Skeletal muscle tissue (tissue), 4 donors: ENCODE results near the gene USP6NL. TPM values are rescaled to one million over a fixed set of nuclear protein-coding genes. Genes with fewer than 3 reads are reported as not detected.

Experiments
- H3K27ac ChIP-seq: one replicate; pipeline ENCODE4 v1.7.0; 2013; ENCODE audit warnings: mild to moderate bottlenecking, low read depth, low read length, inconsistent platforms
- H3K27me3 ChIP-seq, 3 donors: one replicate each; pipeline ENCODE4 v1.7.0; 2013; ENCODE audit warnings: low read length in 3 of 3; ENCODE audit not compliant: control insufficient read depth in 3 of 3, insufficient read depth in 3 of 3
- H3K36me3 ChIP-seq, 3 donors: one replicate each; pipeline ENCODE4 v1.7.0; 2013; ENCODE audit warnings: low read length in 3 of 3; ENCODE audit not compliant: control insufficient read depth in 3 of 3, insufficient read depth in 3 of 3
- H3K4me1 ChIP-seq, 3 donors: one replicate each; pipeline ENCODE4 v1.7.0; 2013; ENCODE audit warnings: low read length in 3 of 3, mild to moderate bottlenecking in 3 of 3; ENCODE audit not compliant: control insufficient read depth in 3 of 3, insufficient read depth in 3 of 3
- H3K4me3 ChIP-seq, 3 donors: one replicate each; pipeline ENCODE4 v1.7.0; 2013; ENCODE audit warnings: low read length in 3 of 3
- H3K9ac ChIP-seq, 3 donors: one replicate each; pipeline ENCODE4 v1.7.0; 2013; ENCODE audit warnings: low read length in 3 of 3, mild to moderate bottlenecking in 3 of 3, moderate library complexity in 2 of 3, low read depth in 1 of 3
- H3K9me3 ChIP-seq, 3 donors: one replicate each; pipeline ENCODE4 v1.7.0; 2013; ENCODE audit warnings: low read length in 3 of 3; ENCODE audit not compliant: control insufficient read depth in 3 of 3
- total RNA-seq: library from RNA; depleted of rRNA; stranded (reverse); fragments of >200 nt; gene quantifications from one replicate; pipeline ENCODE4 v1.2.3, GENCODE V29; 2014
- donor health status: Osteomylitis.

Gene USP6NL
- total RNA-seq, 1 donor from 2014 or later, result 4.7 TPM

DNA sequence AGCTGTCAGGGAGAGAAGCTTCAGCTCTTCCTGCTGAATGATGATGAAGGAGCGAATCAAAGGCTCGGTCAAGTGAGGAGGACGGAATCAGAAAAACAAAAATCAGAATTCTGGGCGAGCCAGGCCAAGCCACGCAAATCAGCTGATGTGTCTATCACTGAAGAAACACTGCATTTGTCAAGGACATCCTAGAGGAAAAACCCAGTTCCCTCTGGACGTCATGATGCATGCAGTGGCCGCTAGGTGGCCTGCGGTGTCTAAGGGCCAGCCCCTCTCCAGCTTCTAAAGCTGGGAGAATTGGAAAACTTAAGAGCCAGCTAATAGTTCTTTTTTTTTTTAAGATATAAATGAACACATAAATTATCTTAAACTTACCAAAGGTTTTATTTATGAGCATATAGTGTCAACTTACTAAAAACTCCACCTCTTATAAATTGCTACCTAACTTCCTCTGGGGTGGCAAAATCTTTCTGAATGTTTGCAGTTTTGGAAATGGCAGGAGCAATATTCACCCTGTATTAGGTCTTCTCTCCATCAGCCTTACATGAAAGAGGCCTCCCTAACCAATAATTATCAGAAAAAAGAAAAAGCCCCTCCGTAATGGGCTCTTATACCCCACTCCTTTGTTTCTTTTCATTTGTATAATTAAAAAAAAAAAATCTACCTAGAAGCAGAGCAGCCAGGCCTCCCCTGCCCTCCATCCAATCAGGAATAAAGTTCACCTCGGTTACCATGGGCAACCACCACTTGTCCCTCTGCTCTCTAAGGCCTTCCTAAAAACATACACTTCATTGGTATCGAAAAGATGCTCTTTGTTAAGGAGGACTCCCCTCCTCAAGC is 186.8 kb downstream of the USP6NL start:
- peaks cover 0 to 12% (median 3%) of the 10 kb centered on the region in 3 donors for H3K9me3 ChIP-seq
- H3K9ac ChIP-seq, result no peak overlapping the region
- H3K27ac ChIP-seq, result no peak overlapping the region
- H3K27me3 ChIP-seq, result no peaks in the 10 kb centered on the region
- H3K36me3 ChIP-seq, result no peaks in the 10 kb centered on the region
- H3K4me3 ChIP-seq, result no peak overlapping the region
- no peaks in the 10 kb centered on the region for H3K4me1 ChIP-seq

DNA sequence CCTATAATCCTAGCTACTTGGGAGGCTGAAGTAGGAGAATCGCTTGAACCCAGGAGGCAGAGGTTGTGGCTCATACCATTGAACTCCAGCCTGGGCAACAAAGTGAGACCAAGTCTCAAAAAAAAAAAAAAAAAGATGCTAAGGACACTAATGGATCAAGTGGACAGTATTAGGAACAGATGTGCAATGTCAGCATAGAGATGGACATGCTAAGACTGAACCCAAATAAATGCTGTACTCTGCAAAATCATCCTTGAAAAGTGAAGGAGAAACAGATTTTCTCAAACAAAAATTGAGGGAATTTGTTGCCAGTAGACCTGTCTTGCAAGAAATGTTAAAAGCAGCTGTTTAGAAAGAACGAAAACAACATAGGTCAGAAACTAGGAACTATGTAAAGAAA is 194.5 kb downstream of the USP6NL start:
- no peak overlapping the region for H3K27ac ChIP-seq
- H3K4me1 ChIP-seq, result no peaks in the 10 kb centered on the region
- H3K9me3 ChIP-seq, result peaks cover 5 to 15% (median 6%) of the 10 kb centered on the region in 3 donors

DNA sequence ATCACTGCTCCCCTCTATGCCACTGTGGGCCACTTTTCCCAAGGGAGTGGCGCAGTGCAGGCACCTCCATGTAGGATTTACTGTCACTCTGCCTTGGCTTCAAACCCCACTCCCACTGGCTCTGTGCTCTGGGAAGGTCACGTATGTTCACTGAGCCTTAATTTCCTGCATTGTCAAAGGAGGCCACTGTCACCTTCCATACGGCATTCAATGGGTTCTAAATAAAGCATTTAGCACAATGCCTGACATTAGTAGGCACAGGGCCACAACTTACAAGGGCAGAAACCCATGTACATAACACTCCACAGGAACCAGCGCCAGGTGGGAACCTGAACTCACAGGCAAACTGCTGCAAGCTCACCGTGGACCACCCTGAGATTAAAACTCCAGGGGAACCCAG is 196.4 kb downstream of the USP6NL start:
- Histone ChIP-seq H3K4me3 (no peak overlapping the region), H3K27ac (no peak overlapping the region), H3K4me1 (no peaks in the 10 kb centered on the region), H3K27me3 (peaks cover 0 to 3% (median 0%) of the 10 kb centered on the region in 3 donors), H3K9me3 (peaks cover 5 to 12% (median 6%) of the 10 kb centered on the region in 3 donors), H3K9ac (no peak overlapping the region), H3K36me3 (no peaks in the 10 kb centered on the region)

More for the DNA sequence above, 194.5 kb downstream of the USP6NL start:
- H3K9ac ChIP-seq, result no peak overlapping the region
- peaks cover 0 to 3% (median 0%) of the 10 kb centered on the region in 3 donors for H3K27me3 ChIP-seq
- no peaks in the 10 kb centered on the region for H3K36me3 ChIP-seq
- H3K4me3 ChIP-seq, result no peak overlapping the region

- Histone ChIP-seq H3K9me3 (peaks cover 5 to 12% (median 6%) of the 10 kb centered on the region in 3 donors), H3K9ac (no peak overlapping the region), H3K4me1 (no peaks in the 10 kb centered on the region), H3K27me3 (peaks cover 0 to 3% (median 0%) of the 10 kb centered on the region in 3 donors), H3K36me3 (no peaks in the 10 kb centered on the region), H3K4me3 (no peak overlapping the region), H3K27ac (no peak overlapping the region)
Measured at GRCh38 chr10:11414314-11415038, 197.0 kb downstream of the USP6NL start.

DNA sequence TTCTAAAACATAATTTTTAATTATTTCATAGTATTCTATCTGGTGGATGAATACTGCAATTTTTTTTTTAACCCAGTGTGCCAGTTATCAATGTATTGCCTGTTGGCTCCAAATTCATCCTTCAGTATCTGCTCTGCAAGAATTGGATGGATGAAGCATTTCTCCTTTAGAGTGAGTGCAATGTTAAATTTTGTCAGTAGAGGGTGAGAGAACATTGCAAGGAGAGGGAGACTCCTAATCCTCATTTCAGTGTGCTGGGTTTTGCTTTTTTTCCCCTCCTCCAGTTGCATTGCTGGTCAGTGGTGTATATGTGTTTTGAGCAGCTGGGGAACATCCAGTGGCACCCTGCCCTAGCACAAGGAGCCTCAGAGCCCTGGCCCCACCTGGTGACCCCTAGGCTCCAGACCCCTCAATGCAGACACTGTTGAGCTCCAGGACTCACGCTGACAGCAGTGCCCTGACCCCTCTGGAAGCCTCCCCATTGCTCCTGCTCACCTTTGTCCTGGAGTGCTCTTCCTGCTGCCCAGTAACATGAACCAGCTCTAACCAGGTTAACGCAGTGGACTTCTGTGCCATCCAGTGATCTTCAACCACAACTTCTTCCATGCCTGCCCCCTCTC is 199.4 kb downstream of the USP6NL start:
- peaks cover 5 to 12% (median 6%) of the 10 kb centered on the region in 3 donors for H3K9me3 ChIP-seq
- no peak overlapping the region for H3K27ac ChIP-seq
- H3K27me3 ChIP-seq, result peaks cover 0 to 3% (median 0%) of the 10 kb centered on the region in 3 donors
- no peak overlapping the region for H3K9ac ChIP-seq
- H3K4me1 ChIP-seq, result no peaks in the 10 kb centered on the region
- H3K4me3 ChIP-seq, result no peak overlapping the region
- H3K36me3 ChIP-seq, result no peaks in the 10 kb centered on the region

GRCh38 chr10:11409357-11409756 is 202.1 kb downstream of the USP6NL start:
- Histone ChIP-seq H3K4me3 (no peak overlapping the region), H3K9me3 (peaks cover 5 to 12% (median 6%) of the 10 kb centered on the region in 3 donors), H3K27me3 (peaks cover 0 to 3% (median 0%) of the 10 kb centered on the region in 3 donors), H3K4me1 (peaks cover 0 to 4% (median 3%) of the 10 kb centered on the region in 3 donors), H3K36me3 (no peaks in the 10 kb centered on the region), H3K9ac (no peak overlapping the region), H3K27ac (no peak overlapping the region)

DNA sequence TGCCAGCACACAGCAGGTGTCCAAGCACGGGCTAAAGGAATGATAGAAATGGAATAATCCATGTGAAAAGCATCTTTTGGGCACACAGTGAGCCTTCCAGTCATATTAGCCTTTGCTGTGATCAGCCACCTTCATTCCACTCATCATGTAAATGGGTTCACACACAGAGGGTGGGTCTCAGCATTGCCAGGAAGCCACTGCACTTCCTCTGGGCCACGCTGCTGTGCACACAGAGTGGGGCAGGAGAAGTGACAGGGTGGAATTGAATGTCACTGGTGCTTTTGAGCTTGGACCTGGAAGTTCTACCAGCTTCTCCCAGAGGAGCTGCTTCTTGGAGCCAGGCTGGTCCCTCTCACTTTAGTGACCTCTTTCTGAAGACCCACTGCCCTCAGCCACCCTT is 203.5 kb downstream of the USP6NL start:
- Histone ChIP-seq H3K9ac (no peak overlapping the region), H3K27ac (no peak overlapping the region), H3K36me3 (no peaks in the 10 kb centered on the region), H3K4me3 (no peak overlapping the region), H3K27me3 (peaks cover 0 to under 1% (median 0%) of the 10 kb centered on the region in 3 donors), H3K4me1 (peaks cover 0 to 4% (median 3%) of the 10 kb centered on the region in 3 donors), H3K9me3 (peaks cover 5 to 8% (median 6%) of the 10 kb centered on the region in 3 donors)

GRCh38 chr10:11406746-11407145 is 204.7 kb downstream of the USP6NL start:
- no peak overlapping the region for H3K4me3 ChIP-seq
- peaks cover 0 to under 1% (median 0%) of the 10 kb centered on the region in 3 donors for H3K9me3 ChIP-seq
- no peak overlapping the region for H3K27ac ChIP-seq
- no peaks in the 10 kb centered on the region for H3K36me3 ChIP-seq
- H3K9ac ChIP-seq, result no peak overlapping the region
- H3K4me1 ChIP-seq, result peaks cover 0 to 4% (median 3%) of the 10 kb centered on the region in 3 donors
- no peaks in the 10 kb centered on the region for H3K27me3 ChIP-seq

- Histone ChIP-seq H3K27ac (no peak overlapping the region), H3K36me3 (no peaks in the 10 kb centered on the region), H3K9ac (no peak overlapping the region)
Measured at GRCh38 chr10:11404901-11405300, 206.5 kb downstream of the USP6NL start.

More at GRCh38 chr10:11404901-11405300, 206.5 kb downstream of the USP6NL start:
- Histone ChIP-seq H3K27me3 (no peaks in the 10 kb centered on the region), H3K4me1 (peaks cover 0 to 4% (median 3%) of the 10 kb centered on the region in 3 donors), H3K4me3 (no peak overlapping the region), H3K9me3 (no peaks in the 10 kb centered on the region)
